Measurements from ENCODE around the gene LHPP.

LHPP gene

DNA sequence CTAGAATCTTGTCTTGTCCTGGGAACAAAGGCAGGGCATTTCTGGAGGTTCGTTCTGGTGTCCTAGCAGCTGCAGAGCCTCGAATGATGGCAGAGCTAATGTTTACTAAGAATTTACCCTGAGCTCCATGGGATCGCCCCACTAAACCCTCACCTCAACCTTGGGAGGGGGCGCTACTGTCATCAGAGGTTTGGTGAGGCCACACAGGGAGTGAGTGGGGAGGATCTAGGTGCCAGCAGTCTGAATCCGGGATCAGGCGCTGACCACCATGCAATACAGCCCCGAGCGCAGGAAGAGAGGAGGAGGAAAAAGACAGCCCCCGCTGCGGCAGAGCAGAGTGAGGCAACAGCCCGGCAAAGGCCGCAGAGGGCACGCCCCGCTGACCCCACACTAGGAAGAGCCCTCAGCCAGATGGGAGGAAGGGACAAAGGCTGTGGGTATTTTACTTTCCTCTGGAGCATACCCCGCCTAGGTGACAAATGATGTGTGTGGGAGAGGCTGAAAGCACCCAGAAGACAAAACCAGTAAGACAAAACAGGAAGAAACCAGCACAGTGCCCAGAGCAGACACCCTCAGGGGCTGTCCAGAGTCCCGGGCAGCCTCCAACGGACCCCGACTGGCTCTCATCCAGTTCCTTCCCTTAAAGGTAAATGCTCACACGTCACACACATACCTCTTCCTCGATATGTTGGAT is 179.1 kb downstream of the LHPP start:
- FAIRE-seq (no peak), DNase-seq (ENCODE audit: low spot score) (no peak)

DNA sequence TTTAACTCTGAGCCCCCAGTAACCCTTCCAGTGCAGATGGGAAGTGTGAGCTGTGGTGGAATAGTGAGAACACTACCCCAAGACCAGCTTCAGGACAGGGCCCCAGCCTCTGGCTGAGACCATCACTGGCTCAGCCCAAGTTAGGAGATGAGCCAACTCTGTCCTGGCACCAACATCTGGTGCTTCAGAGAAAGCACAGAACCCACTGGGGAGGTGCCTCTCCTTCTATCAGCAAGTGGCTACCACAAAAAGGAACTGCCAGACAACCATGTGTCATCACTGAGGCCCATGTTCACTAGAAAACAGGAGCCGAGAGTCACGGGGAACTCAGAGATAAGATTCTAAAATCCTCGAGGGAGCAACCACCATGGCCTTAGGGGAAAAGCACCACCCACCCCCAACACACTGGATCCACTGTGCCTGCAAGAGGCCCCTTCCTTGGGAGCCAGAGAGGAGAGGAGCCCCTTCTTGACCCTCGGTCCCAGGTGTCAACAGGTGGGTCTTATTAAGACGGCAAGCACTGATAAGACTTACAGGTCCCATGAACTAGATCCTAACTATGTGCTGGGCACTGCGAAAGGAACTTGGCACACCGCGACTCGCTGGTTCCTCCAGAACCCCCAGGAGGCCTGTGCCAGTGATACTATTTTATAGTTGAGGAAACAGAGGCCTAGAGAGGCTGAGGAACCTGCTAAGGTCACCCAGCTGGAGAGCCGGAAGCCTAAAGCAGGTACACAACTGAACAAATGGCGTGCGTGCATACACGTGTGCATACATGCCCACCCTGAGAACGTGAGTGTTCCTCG is 179.9 kb downstream of the LHPP start:
- FAIRE-seq: no peak
- DNase-seq (ENCODE audit: low spot score): no peak

DNA sequence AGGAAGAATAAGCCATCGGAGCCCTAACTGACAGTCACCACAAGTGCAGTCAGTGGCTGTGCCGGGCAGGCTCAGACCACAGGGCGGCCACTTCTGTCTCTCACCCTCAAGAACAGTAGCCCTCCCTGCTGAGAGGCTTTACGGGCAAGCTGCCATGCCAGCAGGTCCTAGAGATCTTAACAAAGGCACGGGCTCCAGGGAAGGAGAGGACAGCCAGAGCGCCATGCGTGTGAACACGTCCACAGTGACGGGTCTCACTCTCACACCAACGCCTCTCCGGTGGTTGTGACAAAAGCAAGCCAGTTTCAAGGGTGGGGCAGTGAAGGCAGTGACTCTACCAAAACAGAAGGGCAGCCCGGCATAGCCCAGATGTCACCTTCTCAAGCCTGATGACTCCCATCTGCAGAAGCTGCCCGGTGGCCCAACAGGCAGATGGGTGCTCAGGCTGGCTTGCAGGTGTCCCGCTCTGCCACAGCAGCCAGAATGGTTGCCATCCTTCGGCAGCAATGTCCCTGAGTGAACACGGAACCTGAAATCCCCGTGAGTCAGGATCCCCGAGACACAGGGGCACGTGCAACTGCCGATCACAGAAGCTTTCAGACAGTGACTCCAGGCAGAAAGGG is 180.6 kb downstream of the LHPP start:
- FAIRE-seq (no peak), DNase-seq (ENCODE audit: low spot score) (no peak)

DNA sequence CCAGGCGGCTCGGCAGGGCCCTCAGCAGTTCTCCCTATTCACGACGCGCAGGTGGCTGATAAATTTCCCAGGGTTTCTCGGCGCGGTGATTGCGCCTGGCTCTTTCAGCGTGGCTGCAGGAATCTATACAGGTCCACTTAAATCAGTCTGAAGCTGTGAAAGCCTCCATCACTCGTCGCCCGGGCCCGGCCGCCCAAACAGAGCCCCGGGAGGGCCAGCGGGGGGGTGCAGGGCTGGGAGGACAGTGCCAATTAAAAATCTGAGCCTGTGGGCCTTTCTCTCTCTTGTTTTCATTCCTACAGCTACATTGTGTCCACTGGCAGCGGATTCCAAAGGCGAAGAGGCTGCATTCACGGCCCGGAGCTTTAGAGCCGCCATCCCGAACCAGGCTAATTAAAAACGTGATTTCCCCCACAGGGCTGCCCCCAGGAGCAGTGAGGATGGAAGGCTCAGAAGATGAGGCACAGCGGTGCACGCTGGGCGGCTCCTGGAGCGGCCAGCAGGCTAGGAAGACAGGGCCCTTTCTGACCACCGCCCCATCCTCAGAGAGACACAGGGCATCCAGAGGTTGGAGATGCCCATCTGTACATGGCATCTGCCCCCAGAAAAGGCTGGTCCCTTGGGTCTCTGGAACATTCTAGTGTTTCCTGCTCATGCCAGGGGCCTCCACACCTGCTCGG is 181.8 kb downstream of the LHPP start:
- FAIRE-seq (no peak), DNase-seq (ENCODE audit: low spot score) (no peak)

DNA sequence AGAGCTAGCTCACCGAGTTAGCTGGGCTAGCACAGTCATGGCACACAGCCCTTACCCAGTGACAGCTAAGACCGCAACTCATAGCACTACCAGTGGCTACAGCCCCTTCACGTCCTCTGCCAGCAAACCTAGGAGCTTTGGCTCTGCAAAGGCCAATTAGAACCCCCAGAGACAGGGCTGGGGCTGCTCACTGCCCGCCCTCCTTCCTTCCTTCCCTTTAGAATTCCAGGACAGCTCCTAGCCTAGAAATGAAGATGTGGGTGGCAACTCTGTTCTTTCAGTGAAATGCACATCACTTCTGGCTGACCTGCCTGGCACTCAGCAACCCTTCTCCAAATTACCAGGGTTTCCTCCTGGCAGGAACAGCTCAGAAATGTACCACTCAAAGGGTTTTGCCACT is 182.6 kb downstream of the LHPP start:
- FAIRE-seq (no peak), DNase-seq (ENCODE audit: low spot score) (no peak)

DNA sequence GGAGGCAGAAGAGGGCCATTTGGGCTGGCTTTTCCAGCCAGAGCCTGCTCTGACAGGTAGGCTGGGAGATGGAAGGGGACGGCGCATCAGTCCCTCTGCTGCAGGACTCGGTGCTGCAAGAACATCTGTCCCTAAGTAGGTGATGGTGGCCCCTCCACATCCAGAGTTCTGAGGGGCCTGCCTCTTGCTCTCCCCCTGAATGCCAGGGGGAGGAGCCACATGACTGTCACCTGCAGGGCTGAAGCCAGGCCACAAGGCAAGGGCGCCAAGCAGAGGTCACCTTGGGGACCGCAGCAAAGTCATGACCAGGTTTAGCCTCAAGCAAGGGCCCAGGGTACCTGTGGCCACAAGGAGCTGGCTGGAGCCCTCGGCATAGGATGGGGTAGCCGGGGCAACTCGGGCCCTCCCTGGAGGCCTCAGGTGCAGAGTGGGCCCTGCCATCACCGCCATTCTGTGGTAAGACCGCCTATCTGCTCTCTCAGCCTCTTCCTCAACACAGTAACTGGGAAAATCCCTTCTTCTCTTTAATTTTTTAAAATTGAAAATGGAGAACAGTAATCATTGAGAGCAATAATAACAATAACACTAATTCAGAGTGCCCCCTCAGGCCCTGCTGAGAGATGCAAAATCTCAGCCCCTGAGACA is 183.3 kb downstream of the LHPP start:
- FAIRE-seq: no peak
- DNase-seq (ENCODE audit: low spot score): no peak

DNA sequence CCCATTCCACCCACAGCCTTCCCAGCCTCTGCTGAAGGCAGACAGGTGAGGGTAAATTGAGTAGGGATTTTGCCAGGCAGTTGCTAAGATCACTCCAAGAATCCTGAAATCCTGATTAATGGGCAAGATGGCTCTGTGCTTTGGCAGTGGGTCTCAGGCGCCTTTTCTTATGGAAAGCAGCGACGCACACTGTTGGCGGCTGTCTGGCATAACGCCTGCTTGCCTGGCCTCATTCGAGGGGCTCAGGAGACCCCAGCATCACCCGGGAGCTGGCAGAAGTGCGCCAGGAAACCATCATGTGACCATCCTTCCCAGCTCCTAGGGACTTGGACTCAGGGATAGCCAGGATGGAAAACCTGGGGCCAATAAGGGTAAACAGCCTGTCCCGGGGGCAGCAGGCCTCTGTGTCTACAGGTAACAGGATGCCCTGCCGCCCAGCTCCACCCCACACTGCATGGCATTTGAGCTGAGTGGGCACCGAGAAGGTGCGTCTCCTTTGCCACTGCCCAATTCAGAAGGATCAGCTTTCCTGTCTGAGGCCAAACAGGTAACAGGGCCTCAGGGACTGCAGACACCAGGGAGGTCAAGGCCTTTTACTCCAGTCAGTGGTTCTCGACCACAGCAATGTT is 184.0 kb downstream of the LHPP start:
- FAIRE-seq (no peak), DNase-seq (ENCODE audit: low spot score) (no peak)

DNA sequence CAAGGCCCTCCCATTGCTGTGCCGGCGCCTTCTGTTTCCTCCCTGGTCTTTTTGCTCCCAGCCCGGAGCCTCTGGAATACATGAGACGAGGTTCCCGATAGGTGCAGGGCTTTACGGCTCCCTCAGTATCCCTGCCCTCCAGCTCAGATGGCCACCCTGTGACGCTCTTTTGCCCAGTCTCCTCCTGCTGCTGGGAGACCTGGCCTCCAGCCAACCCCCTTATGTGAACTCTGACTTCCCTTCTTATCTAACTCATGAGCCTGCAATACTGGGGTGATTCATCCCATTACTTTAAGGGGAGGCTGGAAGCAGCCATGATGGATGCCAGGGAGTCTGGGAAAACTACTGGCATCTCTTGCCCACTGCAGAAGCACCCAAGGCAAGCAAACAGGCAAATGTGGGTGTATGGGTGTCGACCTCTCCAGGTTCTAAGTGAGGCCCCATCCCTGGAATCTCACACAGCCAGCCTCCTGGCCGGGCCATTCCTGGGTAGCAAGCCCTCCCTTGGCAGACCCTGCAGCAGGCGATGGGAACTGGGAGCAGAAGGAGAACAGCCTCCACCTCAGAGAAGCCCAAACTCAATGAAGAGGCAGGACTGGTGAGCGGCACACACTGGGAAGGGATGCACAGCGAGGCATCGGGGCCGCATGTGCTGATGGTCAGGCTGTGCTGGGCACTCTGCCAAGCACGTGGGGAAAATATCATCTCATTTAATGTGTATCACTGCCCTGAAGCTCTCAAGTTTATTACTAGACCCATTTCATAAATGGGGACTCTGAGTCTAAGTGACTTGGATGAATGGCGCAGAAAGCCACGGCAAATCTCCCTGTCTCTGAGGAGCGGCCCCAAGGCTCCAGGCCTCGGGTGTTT is 185.1 kb downstream of the LHPP start:
- DNase-seq (ENCODE audit: low spot score): no peak
- FAIRE-seq: no peak

DNA sequence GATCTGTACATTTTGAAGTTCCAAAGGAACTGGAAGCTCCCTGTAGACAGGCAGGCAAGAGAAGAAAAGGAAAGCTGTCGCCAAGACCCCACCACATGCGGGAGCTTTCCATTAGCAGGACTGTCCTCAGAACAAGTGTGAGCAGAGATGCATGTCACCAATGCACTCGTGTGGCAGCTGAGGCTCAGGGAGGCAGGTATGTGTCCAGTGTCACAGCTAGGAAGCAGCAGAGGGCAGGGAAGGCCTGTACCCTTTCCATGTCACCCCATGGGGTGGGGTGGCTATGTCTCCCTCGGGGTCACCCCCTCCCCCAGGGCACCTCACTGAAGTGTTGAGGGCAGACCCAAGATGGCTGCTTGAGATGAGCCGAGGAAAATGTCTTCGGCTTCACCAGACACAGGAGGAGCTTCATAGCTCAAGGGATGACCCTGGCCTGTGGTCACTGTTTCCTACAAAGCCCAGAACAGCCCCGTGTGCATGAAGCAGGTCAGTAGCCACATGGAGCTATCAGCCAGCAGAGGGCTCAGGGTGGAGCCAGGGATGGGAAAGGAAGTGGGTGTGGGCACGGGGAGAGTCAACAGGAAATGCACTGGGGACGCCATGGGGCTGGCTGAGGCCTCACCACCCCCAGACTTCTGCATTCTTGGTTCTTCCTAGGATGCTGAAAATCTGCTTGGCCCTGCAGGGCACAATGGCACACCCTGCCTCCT is 186.0 kb downstream of the LHPP start:
- no peak for DNase-seq (ENCODE audit: low spot score)
- no peak for FAIRE-seq

DNA sequence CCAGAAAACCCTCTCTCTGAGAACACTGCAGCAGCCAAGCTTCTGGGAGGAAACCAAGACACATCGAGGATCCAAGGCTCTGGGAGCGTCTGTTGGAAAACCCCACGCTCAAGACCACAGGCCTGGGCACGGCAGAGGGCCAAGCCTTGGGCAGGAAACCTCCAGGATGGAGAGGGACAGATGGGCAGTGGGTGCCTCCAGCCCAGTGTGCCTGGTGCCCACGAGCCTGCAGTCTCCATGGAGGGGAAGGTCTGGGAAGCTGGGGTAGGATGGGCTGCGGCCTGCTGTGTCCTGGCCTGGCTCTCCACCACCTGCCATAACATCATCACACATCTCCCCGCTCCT is 186.5 kb downstream of the LHPP start:
- DNase-seq (ENCODE audit: low spot score) (no peak), FAIRE-seq (no peak)

DNA sequence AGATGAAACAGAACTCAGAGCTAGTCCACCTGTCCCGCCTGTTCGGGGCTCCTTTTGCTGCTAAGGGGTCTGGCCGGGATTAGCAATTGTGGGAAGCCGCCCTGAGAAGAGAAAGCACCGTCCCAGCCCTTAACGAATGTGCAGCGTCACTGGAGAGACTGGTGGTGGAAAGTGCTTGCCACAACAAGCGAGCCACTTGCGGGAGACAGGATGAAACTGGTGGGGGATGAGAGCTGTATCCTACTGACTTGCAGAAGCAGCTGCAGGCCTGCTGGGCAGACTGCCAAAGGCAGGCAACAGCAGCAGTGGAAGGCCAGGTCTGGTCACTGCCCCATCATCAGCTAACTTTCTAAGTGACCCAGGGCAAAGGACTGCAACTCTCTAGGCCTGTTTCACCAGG is 187.1 kb downstream of the LHPP start:
- peak; percentile 23 for FAIRE-seq
- peak; percentile 15 for DNase-seq (ENCODE audit: low spot score)

DNA sequence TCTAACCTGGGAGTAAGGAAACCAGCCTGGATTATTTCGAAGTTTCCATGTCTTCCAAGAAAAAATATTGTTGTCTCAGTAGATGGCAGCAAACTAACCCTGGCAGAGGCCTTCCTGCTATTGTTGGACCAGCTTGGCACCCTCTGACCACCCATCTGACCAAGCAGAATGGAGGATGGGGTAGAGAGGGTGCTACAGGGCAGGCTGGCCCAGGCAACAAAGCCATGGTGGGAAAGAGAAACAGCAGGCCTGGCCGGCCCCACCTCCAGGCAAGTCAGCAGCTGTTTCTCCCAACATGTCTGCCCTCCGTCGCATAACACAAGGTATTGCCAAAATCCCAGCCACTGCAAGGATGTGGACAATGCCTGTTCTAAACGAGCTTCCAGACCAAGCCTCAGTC is 187.6 kb downstream of the LHPP start:
- FAIRE-seq: no peak

DNA sequence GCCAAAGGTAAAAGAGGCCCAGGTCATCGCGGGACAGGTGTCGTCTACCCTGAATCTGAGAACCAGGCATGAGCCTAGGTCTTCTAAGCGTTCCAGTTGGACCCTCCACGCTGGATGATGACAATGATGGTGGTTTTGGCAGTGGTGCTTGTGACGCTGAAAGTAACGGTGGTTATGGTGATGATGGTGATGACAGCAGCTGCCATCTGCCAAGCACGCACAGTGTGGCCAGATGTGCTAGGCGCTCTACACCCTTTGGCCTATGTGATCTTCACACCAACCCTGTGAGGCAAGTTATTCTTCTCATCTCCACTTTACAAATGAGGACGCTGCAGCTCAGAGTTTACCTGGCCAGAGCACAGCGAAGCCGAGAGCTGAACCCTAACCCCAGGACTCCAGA is 188.6 kb downstream of the LHPP start:
- FAIRE-seq: no peak
- no peak for DNase-seq (ENCODE audit: low spot score)

More for the DNA sequence above, 187.6 kb downstream of the LHPP start:
- DNase-seq (ENCODE audit: low spot score): no peak

DNA sequence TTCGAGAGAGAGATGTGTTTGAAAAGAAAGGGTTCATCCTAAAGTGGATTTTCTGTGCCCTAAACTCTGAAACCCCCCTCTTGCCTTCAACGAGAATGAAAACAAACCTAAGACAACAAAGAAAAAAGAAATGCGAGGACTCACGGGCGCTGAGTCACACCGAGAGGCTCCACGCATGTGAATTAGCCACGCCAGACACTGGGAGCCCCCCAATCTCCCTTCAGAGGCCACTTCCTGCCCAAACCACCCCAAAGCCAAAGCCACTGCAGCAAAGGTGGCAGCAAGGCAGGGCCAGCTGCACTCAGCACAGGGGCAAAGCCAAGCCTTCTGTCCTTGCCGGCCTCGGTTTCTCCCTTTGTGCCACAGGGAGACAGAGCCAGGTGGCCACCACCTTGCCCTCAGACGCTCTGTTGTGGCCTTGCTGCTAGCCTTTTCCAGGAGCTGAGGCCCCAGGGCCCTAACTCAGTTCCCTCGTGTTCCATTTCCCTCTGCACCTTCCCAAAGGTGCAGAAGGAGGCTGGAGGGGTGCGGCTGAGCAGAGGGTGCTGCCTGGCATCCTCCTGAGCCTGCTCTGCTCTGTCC is 189.3 kb downstream of the LHPP start:
- FAIRE-seq (no peak), DNase-seq (ENCODE audit: low spot score) (no peak)

DNA sequence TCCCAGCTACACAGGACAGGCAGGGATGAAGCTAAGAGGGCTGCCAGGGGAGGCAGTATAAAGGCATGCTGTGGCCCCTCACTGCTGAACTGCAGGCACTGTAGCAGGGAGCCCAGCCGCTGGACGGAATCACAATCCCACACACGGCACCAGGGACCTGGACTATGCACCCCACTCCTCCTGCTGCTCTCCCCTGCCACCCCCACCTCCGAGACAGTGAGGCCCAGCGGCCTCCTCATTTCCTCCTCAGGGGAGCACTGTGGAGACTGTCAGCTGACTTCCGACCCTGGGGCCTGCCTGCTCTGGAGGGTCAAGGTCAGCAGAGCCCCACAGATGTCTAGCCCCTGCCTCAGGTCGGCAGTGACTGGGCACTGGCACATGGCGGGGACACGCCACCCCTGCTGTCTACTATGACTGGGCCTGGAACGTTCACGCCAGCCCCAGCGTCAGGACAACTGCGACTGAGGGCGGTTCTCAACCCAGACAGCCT is 189.8 kb downstream of the LHPP start:
- FAIRE-seq (no peak), DNase-seq (ENCODE audit: low spot score) (no peak)

DNA sequence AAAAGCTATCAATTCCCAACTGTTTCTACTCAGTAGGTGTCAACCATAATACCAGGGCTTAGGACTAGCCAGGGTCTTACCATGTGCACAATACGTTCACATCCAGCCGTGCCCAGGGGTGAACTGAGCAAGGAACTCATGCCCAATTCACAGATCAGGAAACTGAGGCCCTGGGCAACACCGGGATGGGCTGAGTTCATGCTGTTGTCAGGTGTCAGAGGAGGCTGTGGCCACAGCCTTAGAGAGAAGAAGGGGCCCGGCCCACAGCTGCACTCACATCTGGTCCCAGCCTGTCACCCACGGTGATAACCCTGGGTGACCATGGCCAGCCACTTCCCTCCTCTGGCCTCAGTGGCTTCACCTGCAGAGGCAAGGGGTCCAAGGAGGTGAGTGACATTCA is 190.6 kb downstream of the LHPP start:
- FAIRE-seq: no peak

DNA sequence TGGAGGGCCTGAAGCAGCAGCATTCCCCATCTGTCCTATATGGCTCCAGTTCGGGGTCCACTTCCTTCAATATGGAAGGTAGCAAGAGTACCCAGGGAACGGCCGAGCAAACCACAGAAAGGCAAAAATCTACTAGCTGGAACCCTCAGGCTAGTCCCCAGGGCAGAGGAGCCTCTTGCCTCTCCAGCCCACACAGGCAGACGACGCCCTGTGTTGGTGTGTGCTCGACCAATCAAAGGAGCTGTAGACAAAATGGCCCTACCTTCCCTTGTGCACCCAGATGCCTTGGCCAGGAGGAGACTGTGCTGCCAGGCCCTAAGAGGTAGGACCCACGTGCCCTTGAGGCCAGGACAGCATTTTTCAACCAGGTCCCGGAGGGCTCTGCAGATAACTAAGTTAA is 191.1 kb downstream of the LHPP start:
- FAIRE-seq: no peak
- DNase-seq (ENCODE audit: low spot score): no peak

More for the DNA sequence above, 190.6 kb downstream of the LHPP start:
- DNase-seq (ENCODE audit: low spot score): no peak

DNA sequence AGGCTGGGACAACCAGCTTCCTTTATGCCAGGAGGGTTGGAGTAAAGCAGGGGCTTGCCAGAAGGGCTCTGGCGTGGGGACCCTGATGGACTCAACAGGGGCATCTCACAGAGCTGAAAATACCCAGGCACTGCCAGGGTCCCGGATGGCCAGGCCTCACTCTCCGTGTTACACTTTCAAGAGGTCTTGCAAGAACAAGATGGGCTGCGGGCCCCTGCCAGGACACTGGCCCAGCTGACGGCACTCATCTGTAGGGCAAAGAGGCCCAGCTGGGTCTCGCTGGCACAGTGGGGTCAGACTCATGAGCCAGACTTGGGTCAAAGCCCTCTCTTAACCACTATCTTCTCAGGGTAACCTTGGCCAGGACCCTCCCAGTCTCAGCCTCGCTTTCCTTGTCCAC is 191.7 kb downstream of the LHPP start:
- DNase-seq (ENCODE audit: low spot score) (no peak), FAIRE-seq (no peak)

Measured in urothelium cell line (cell line).